GM12872 (cell line): ENCODE measurements around the gene PPTC7.

Source experiments
- TF ChIP-seq, protein P1 (sequence below): IDR thresholded peaks from 3 replicates; pipeline ENCODE4 v1.5.1; 2011; ENCODE audit warnings: low read depth, mild to moderate bottlenecking, low read length, moderate library complexity; ENCODE audit not compliant: insufficient read depth

Gene PPTC7

DNA sequence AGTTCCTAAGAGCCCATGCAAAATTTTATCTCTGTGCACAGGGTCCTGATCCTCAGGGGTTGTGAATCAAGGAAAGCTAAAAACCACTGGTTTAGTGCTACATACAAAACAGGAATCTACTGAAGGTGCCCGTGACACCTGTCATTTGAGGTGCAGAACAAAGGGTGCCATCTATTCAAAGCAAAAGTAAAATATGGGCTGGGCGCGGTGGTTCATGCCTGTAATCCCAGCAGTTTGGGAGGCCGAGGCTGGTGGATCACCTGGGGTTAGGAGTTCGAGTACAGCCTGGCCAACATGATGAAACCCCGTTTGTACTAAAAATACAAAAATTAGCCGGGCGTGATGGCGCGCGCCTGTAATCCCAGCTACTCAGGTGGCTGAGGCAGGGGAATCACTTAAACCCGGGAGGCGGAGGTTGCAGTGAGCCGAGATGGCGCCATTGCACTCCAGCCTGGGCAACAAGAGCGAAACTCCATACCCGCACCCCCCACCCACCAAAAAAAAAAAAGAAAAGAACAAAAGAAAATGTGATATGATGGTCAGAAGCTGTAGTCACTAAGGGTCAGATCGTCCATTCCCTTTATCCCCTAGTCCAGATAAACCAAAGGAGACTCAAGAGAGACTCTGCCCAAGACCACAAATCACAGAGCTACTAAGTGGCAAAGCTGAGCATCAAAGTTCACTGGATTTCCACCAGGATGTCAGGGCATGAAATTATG, 3.4 kb downstream of the PPTC7 start:
- TF ChIP-seq, protein P1, sequence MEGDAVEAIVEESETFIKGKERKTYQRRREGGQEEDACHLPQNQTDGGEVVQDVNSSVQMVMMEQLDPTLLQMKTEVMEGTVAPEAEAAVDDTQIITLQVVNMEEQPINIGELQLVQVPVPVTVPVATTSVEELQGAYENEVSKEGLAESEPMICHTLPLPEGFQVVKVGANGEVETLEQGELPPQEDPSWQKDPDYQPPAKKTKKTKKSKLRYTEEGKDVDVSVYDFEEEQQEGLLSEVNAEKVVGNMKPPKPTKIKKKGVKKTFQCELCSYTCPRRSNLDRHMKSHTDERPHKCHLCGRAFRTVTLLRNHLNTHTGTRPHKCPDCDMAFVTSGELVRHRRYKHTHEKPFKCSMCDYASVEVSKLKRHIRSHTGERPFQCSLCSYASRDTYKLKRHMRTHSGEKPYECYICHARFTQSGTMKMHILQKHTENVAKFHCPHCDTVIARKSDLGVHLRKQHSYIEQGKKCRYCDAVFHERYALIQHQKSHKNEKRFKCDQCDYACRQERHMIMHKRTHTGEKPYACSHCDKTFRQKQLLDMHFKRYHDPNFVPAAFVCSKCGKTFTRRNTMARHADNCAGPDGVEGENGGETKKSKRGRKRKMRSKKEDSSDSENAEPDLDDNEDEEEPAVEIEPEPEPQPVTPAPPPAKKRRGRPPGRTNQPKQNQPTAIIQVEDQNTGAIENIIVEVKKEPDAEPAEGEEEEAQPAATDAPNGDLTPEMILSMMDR, result no peak

DNA sequence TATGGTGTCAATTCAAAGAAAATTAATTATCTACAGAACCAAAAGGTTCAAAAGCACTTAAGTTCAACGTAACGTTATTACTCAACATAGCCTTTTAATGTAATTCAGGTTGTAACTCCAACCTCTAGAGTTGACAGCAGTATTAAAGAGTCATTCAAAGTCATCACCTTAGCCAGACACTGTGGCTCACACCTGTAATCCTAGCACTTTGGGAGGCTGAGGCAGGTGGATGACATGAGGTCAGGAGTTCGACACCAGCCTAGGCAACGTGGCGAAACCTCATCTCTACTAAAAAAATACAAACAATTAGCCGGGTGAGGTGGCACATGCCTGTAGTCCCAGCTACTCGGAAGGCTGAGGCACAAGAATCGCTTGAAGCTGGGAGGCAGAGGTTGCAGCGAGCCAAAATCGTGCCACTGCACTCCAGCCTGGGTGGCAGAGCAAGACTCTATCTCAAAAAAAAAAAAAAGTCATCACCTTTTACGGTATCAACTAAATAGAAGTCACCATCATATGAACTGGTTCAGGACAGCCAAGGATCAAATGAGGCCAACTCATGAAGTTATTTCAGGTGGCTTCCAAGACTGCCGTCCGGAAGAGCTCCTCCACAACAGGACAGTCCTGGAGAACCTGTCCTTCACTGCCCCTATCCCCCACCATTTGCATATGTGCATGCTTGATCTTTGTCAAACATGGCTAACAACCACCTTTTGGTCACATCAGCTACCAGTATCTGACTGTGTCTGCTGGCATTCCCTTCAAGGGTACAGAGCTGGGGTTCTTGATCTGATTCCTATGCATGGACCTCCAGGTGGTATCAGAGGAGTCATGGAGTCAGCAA, 4.2 kb downstream of the PPTC7 start:
- TF ChIP-seq, protein P1, result no peak

DNA sequence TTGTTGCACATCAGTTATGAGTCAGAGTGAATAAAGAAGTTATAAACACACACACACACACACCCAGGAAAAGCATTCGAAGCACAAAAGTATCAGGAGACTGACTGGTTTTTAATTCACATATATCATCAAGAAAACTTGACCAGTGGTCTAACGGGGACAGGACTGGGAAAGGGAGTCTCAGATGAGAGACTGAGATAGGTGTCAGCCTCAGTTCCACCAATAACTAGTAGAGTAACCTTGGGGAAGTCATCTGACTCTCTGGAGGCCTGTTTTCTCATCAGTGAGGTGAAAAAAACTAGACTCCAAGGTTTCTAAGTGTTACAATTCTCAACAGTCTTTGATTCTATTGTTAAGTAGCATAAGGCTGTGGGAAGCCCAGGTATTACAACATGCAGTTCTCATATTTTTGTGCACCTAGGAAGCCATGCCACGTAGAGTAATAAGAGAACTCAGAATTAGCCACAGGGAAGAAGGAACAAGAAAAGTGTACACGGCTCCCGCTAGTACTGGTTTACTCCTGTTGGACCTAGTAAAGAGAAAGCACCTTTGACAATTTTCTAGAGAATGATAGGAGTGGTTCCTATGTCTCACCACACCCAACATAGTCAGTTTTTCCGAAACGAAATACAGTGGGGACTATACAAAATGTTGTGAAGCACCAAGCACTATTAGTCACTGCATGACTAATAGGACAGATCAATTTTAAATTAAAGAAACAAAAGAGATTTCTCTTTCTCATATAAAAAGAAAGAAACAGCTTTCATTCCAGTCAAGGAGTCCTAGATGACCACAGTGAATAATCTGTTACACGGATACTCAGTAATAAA, 5.0 kb downstream of the PPTC7 start:
- TF ChIP-seq, protein P1, result no peak

DNA sequence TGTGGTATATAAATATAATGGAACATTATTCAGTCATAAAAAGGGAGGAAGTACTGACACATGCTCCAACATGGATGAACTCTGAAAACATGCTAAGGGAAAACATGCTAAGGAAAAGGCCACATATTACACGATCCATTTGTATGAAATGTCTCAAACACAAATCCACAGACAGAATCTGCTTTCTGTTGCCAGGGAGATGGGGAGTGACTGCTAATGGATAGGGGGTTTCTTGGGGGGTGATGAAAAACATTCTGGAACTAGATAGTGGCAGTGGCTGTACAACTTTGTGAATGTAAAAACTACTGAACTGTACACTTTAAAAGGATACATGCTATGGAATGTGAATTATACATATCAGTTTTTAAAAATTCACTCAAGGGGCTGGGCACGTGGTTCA, 6.6 kb downstream of the PPTC7 start:
- TF ChIP-seq, protein P1, result no peak

DNA sequence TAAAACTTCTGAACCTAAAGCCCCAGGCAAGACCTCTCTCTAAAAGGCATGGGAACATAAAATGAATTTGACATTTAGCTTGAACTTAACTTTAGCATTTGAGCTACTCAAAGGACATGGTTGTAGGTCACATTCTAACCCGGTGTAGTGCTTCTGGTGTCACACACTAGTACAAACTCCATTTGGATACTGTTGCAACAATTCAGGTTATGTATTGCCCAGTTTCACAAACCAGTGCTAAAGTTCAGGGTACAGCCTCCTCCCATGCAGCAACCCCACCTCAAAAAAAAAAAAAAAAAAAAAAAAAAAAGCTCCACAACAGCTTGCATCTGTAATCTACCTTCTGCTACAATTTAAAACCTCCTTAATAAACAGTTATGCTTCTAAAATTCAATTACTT, 7.8 kb downstream of the PPTC7 start:
- TF ChIP-seq, protein P1, result no peak

DNA sequence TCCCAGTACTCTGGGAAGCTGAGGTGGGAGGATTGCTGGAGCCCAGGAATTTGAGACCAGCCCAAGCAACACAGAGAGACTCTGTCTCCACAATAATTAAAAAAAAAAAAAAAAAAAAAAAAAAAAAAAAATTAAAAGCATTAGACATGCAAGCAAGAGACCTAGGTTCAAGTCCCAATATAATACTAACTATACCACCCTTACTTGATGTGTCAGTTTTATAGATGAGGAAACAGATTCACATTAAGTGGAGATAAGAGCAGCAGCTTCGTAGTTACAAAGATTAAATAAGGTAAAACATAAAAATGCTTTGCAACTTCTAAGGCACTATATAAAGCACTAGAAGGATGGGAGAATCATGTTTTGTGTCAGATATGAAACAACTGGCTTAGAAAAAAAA, 9.1 kb downstream of the PPTC7 start:
- TF ChIP-seq, protein P1, result no peak

DNA sequence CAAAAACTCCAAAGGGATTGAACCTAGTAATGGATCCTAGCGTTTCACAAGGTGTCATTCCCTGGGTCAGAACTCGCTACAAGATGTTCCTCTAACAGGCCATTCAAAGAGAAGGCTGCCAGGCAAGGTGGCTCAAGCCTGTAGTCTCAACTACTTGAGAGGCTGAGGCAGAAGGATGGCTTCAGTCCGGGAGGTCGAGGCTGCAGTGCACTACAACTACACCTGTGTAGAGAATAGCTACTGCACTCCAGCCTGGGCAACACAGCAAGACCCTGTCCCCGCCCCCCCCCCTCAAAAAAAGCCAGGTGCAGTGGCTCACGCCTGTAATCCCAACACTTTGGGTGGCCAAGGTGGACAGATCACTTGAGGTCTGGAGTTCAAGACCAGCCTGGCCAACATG, 14.4 kb downstream of the PPTC7 start:
- TF ChIP-seq, protein P1, result no peak
